Right lobe of liver (tissue), 6 donors: Measurements from ENCODE around the gene ACOT7. TPM values are rescaled to one million over a fixed set of nuclear protein-coding genes. Genes with fewer than 3 reads are reported as not detected.

Source experiments
- ATAC-seq, 4 donors: fragments of 200-7000 bp; cut with Tn5 transposase; one replicate each; pipeline ENCODE4 v1.9.1; 2020; ENCODE audit warnings: mild to moderate bottlenecking in 4 of 4, moderate library complexity in 4 of 4
- DNase-seq, 3 donors: peaks; one replicate each; pipeline ENCODE4 v3.0.0-alpha.2; 2020
- H3K27ac ChIP-seq, 3 donors: fragments of 200-600 bp; one replicate each; pipeline ENCODE4 v1.8.0; 2022
- H3K27me3 ChIP-seq, 2 donors: fragments of 200-600 bp; one replicate each; pipeline ENCODE4 v1.8.0; 2022
- H3K36me3 ChIP-seq, 4 donors: fragments of 200-600 bp; sonication (generic) in 1 of 4; one replicate each; pipeline versions ENCODE4 v1.5.1 to v1.8.0; 2017 to 2022; ENCODE audit warnings: control low read depth in 1 of 4
- H3K4me1 ChIP-seq, 4 donors: fragments of 200-600 bp; sonication (generic) in 1 of 4; one replicate each; pipeline versions ENCODE4 v1.5.1 to v1.8.0; 2017 to 2022; ENCODE audit warnings: control low read depth in 1 of 4
- H3K4me3 ChIP-seq, 3 donors: fragments of 200-600 bp; one replicate each; pipeline ENCODE4 v1.8.0; 2022
- H3K9me3 ChIP-seq, 4 donors: fragments of 200-600 bp; sonication (generic) in 1 of 4; one replicate each; pipeline versions ENCODE4 v1.5.1 to v1.8.0; 2017 to 2022; ENCODE audit warnings: control low read depth in 1 of 4
- CTCF ChIP-seq, 4 donors: fragments of 200-600 bp in 3 of 4; fragments of 450-650 bp in 1 of 4; IDR thresholded peaks; one replicate each; pipeline versions ENCODE4 v1.5.1 to v1.8.0; 2016 to 2022; ENCODE audit warnings: antibody characterized with exemption in 4 of 4, mild to moderate bottlenecking in 2 of 4
- POLR2A ChIP-seq: fragments of 450-650 bp; IDR thresholded peaks from one replicate; pipeline ENCODE4 v1.6.1; 2017; ENCODE audit warnings: antibody characterized with exemption, mild to moderate bottlenecking
- WGBS: methylation state at CpG from one replicate; pipeline ENCODE4 v1.1.6; 2018; ENCODE audit warnings: low coverage, low lambda C conversion rate; ENCODE audit not compliant: insufficient coverage; ENCODE audit errors: missing lambda C conversion rate; 5-methylcytosine and 5-hydroxymethylcytosine counted together
- intact Hi-C, 2 donors: fragments of 100-400 bp; cut with DNase I; formaldehyde crosslinking; loops; one replicate each; pipeline versions ENCODE4 v1.11.2 to v1.14.1; 2022
- total RNA-seq, 6 experiments: library from RNA; depleted of rRNA in 2 of 6; stranded (reverse); fragments of >200 nt in 2 of 6; fragmentation: NEBNext Ultra II Directional in 3 of 6; extraction: Animal tissue kit (Norgen Biotek cat#: 25700) in 3 of 6; gene quantifications; one replicate each; pipeline versions ENCODE4 v1.1.0 to v1.2.4, GENCODE V29; 2016 to 2023
- donor health status: DM: no; HTN: yes; CAD: no.
- donor health status: DM: no; HTN: no; CAD: no.
- donor health status: DM: no; HTN: no; CAD: no.
- donor health status: DM: no; HTN: yes; CAD: no.
- donor health status: DM: no; HTN: yes; CAD: no.

ACOT7 gene
- total RNA-seq, 6 experiments from 2014 or later, result 10.8 to 19.7 (median 14.1) TPM

GRCh38 chr1:6275826-6276782 lies 117.5 kb downstream of the ACOT7 start:
- H3K36me3 ChIP-seq, result no peaks in the 10 kb centered on the region
- 75% methylated on average over 8 of the region's 35 CpGs for WGBS
- intact Hi-C loops, result no loop called here
- no peak overlapping the region for H3K4me3 ChIP-seq
- TF ChIP-seq CTCF (IDR thresholded peaks at IDR 0.05) (no peak), POLR2A (no peak)
- no peaks in the 10 kb centered on the region for H3K9me3 ChIP-seq
- DNase-seq (no peak), ATAC-seq (no peak)
- no peak overlapping the region for H3K27ac ChIP-seq
- H3K4me1 ChIP-seq, result no peaks in the 10 kb centered on the region
- H3K27me3 ChIP-seq, result no peaks in the 10 kb centered on the region

DNA sequence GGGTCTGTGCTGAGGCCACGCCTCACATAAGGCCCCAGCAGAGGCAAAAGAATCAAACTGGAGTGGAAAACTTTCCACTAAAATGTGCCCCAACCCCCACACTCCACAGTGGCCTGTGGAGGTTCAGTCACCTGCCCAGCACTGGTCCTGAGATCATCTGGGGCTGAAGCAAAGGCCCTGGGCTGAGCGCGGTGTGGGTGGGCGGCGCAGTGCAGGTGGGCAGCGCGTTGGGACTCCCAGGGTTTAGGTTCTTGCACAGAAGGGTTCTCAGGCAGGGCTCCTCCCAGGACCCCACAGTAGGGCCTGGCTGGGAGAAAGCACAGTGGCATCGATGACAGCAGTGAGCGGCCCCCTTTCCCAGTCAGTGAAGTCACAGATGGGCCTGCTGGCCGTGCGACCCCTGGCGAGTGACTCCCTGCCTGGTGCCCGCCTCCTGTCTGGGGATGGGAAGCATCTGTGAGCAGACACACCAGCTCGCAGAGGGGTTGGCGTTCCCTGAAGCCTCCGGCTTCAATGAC lies 118.9 kb downstream of the ACOT7 start:
- H3K4me3 ChIP-seq, result no peak overlapping the region
- no peaks in the 10 kb centered on the region for H3K9me3 ChIP-seq
- intact Hi-C loops, result no loop called here

DNA sequence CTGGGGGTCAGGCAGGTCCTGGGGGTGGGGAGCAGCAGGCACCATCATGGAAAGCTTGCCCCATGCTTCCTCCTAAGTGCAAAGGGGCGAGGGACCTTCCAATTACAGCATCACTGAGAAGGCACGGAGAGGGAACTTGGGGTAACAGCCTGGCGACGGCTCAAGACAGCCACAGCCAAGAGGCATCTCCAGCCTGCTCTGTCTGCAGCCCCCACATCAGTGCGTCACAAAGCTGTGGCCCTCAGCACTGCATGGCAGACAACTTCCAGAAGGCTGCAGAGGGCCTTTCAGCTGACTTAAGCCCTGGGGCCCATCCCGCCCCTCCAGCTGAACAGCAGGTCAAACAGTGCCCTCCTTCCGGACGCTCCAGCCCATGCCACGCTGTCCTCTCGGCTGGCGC lies 119.5 kb downstream of the ACOT7 start:
- Histone ChIP-seq H3K27ac (no peak overlapping the region), H3K36me3 (no peaks in the 10 kb centered on the region), H3K4me3 (no peak overlapping the region), H3K9me3 (no peaks in the 10 kb centered on the region), H3K4me1 (no peaks in the 10 kb centered on the region), H3K27me3 (no peaks in the 10 kb centered on the region)
- no CpG with 5 or more reads among the region's 11 CpGs for WGBS
- no peak for ATAC-seq
- intact Hi-C loops, result no loop called here
- TF ChIP-seq CTCF (IDR thresholded peaks at IDR 0.05) (no peak), POLR2A (no peak)
- no peak for DNase-seq

More for the DNA sequence above, 118.9 kb downstream of the ACOT7 start:
- TF ChIP-seq CTCF (IDR thresholded peaks at IDR 0.05) (no peak), POLR2A (no peak)
- no peak for DNase-seq
- no peaks in the 10 kb centered on the region for H3K27me3 ChIP-seq
- no peaks in the 10 kb centered on the region for H3K36me3 ChIP-seq
- H3K27ac ChIP-seq, result no peak overlapping the region
- ATAC-seq, result no peak
- no peaks in the 10 kb centered on the region for H3K4me1 ChIP-seq
- 98% methylated on average over 14 of the region's 16 CpGs for WGBS

DNA sequence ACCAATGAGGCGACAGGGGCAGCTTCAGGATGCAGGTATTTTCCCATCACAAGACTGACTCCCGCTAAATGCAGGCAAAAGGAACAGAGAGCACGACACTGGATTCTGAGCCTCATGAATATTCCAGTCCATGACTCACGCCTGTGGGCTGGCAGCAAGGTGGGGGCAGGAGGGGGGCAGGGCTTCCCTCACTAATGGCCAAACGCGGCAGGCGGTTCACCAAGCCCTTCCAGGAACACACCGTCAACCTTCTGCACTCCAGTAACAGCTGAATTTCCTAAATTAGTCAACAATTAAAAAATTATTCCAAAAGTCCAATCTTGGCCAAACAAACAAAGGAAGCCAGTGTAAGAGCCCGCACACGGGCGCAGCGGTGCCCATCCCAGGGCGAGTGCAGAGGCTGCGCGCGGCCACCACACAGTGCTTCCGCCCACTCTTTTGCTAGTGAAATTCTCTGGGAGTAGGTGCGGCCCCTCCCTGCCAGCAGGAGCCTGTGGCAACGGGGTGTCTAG lies 120.1 kb downstream of the ACOT7 start:
- intact Hi-C loops, result no loop called here
- H3K4me3 ChIP-seq, result no peak overlapping the region
- H3K27me3 ChIP-seq, result no peaks in the 10 kb centered on the region
- H3K27ac ChIP-seq, result no peak overlapping the region
- no peaks in the 10 kb centered on the region for H3K4me1 ChIP-seq
- H3K36me3 ChIP-seq, result no peaks in the 10 kb centered on the region
- no peaks in the 10 kb centered on the region for H3K9me3 ChIP-seq
- WGBS, result 86% methylated on average over 9 of the region's 19 CpGs
- DNase-seq (no peak), ATAC-seq (peak in 1 of 4 donors; percentile 22)
- TF ChIP-seq POLR2A (no peak), CTCF (IDR thresholded peaks at IDR 0.05) (no peak)
